GM10248 (cell line): Measurements from ENCODE around the gene CLEC16A.
"Not testable (repeated sequence)": the region's sequence is repeated elsewhere in the genome, so short reads cannot be mapped to it uniquely, and the experiment has no call there.

Experiments used
- CTCF ChIA-PET: fragments of 300-600 bp; sonication (Branson Sonifier 250); formaldehyde crosslinking; extraction: SDS; loops from one replicate; lab custom pipeline; 2021; ENCODE audit warnings: antibody characterized with exemption; lab: Yijun Ruan, JAX
- POLR2A ChIA-PET: fragments of 350-650 bp; sonication (Branson Sonifier 250); formaldehyde crosslinking; extraction: SDS; loops from one replicate; lab custom pipeline; 2020; ENCODE audit warnings: antibody characterized with exemption; lab: Yijun Ruan, JAX
- DNase-seq: peaks from one replicate; pipeline ENCODE4 v3.0.0; 2012; ENCODE audit errors: extremely low spot score
- CTCF ChIP-seq: IDR thresholded peaks from 2 replicates; pipeline ENCODE4 v1.5.1; 2012; ENCODE audit warnings: mild to moderate bottlenecking, low read depth; ENCODE audit errors: extremely low read depth, missing control alignments, control extremely low read depth

Gene CLEC16A

GRCh38 chr16:10923146-10923649 is 21.2 kb upstream of the CLEC16A start:
- no peak for TF ChIP-seq CTCF
- CTCF ChIA-PET = interaction anchor here (0.7 to 2.6 kb wide), 4 partner anchors 12 to 408 kb away, joined by 3 to 6 read pairs (median 4); partner anchors contain the start of gene CIITA
- POLR2A ChIA-PET = no interaction called here
- DNase-seq = no peak

- ChIA-PET POLR2A (interaction anchor here (0.5 kb wide), 1 partner anchor 1014 kb away, joined by 4 read pairs; no protein-coding TSS in a partner anchor), CTCF (interaction anchor here (1.6 to 3.6 kb wide), 2 partner anchors 11 to 13 kb away, joined by 4 to 16 read pairs; no protein-coding TSS in a partner anchor)
- no peak for TF ChIP-seq CTCF
- no peak for DNase-seq
These were observed 20.6 kb upstream of the CLEC16A start for GRCh38 chr16:10923650-10924214.

DNA sequence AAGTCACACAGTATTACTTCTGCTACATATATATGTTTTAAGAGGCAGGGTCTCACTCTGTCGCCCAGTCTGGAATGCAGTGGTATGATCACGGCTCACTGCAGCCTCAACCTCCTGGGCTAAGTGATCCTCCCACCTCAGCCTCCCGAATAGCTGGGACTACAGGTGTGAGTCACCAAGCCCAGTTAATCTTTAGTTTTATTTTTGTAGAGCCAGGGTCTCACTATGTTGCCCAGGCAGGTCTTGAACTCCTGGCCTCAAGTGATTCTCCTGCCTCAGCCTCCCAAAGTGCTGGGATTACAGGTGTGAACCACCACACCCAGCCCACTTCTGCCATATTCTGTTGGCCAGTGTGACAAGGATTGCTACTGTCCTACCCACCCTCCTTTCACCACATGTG is 19.1 kb upstream of the CLEC16A start:
- DNase-seq, POLR2A ChIA-PET: not testable (repeated sequence)
- CTCF ChIA-PET = interaction anchor here (1.0 to 3.6 kb wide), 4 partner anchors 10 to 668 kb away, joined by 3 to 16 read pairs (median 4); no protein-coding TSS in a partner anchor

DNA sequence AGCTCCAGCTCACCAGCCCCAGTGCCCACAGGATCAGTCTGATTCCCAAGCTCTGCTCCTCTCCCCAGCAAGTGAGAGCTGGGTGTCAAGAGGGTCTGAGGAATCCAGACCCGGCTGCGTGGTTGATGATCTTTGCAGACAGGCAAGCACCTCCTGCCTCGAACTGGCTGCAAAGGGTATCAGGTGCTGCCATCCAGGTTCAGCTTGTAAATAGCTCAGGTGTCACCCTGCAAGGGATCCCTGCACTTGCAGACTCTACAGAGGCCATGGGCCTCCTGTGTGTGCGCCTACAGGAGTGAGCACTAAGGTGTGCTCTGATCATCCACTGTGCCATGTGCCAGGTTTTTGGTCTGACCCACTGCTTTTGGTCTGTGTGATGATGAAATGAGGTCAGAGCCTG is 18.3 kb upstream of the CLEC16A start:
- no peak for TF ChIP-seq CTCF
- POLR2A ChIA-PET = no interaction called here
- CTCF ChIA-PET = interaction anchor here (1.0 to 3.6 kb wide), 6 partner anchors 8 to 669 kb away, joined by 3 to 25 read pairs (median 4); no protein-coding TSS in a partner anchor
- no peak for DNase-seq

GRCh38 chr16:10926867-10927266 is 17.5 kb upstream of the CLEC16A start:
- TF ChIP-seq CTCF = no peak
- no peak for DNase-seq
- ChIA-PET CTCF (interaction anchor here (0.8 to 3.6 kb wide), 5 partner anchors 8 to 670 kb away, joined by 3 to 25 read pairs (median 5); no protein-coding TSS in a partner anchor), POLR2A (no interaction called here)

GRCh38 chr16:10927497-10928112 is 16.8 kb upstream of the CLEC16A start:
- no peak for DNase-seq
- CTCF ChIA-PET = interaction anchor here (3.5 to 3.6 kb wide), 2 partner anchors 9 kb away, joined by 16 to 25 read pairs; no protein-coding TSS in a partner anchor
- no peak for TF ChIP-seq CTCF
- POLR2A ChIA-PET = no interaction called here

- POLR2A ChIA-PET, DNase-seq: not testable (repeated sequence)
These were observed 15.3 kb upstream of the CLEC16A start for GRCh38 chr16:10929097-10929496.

More at GRCh38 chr16:10929097-10929496, 15.3 kb upstream of the CLEC16A start:
- CTCF ChIA-PET = interaction anchor here (3.5 kb wide), 1 partner anchor 11 kb away, joined by 25 read pairs; no protein-coding TSS in a partner anchor
